OCI-M1 (cell line): ENCODE results near the gene LAMB4.

Source experiments
- DNase-seq: peaks from one replicate; lab custom pipeline; 2025; lab: John Stamatoyannopoulos, UW

Gene LAMB4

DNA sequence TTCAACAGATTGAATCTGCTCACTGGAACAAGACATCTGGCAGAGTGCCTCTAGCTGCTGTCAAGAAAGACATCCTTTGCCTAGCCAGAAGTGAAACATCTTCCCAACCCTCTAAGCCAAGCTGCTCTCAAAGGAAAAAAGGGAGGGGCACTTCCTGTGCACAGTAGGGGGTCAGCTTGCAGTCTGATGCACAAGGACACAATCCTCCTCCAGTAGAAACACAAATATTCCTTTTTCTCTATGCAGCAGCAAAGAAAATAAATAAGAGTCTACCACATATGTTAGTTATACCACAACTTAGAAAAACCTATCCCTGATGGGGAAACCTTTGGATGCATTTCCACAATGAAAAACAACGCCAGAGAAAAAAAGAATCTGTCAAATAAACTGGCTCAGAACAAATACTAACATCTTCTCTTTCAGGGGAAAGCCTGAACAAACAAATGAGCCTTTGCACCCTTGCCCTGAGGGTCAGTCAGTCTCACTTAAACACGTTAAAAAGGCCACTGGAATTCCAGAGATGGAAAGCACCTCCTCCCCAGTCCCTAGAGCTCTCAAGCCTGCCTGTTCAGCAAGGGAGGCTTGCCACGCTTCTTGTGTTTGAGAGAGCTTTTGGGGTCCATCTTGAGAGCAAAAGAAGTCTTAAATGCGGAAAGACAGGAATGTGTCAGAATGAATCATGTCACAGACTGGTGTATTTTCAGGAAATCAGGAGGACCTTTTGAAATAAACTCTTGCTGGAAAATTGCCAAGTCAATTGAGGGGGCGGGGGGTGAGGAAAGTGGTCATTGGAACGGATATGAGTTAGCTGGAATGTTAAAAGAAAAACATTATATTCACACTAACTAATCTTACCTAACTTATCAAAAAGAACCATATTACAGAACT, 134.7 kb downstream of the LAMB4 start:
- no peak for DNase-seq

DNA sequence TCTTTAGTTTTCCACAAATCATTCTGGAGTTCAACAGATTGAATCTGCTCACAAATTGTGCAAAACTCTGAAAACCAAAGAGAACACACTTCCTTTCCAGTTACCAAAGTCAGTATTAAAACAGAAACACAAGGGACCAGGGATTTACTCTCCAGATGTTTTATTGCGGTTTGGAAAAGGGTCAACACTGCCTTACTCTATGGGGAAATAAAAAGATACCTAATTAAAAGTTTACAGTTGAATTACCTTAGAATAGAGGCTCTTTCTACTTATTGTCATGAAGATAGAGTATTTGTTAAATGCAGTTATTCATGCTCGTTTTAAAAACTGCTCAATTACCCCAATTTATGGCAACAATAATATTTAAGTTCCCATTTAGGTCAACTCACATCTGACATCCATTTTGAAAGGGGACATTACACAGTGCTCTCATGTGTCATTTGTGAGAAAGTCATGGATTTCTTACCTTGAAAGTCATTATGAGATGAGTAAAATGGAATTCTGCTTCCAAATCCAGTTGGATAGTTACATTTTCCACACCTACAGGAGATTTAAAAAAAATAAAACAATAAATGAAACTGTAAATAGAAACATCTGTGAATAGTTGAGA, 135.6 kb downstream of the LAMB4 start:
- DNase-seq, result no peak

DNA sequence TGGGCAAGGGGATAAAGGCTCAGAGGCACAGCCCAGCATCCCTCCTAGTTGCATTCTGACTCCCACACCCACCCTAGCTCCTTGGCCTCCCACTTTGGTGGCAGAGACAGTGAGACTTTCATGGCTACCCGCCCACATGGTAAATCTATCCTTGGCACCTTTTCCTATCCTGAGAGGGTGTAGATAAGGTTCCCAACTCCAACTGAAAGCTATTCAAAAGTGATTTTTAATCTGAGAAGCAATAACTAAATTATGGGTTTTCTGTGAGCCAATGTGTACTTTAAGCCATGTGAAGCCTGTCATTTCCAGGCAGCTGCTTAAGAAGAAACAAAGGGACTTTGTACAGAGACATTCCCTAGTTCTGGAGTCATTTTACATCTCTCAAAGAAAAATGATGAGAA, 136.3 kb downstream of the LAMB4 start:
- no peak for DNase-seq

GRCh38 chr7:107989618-107990373, 140.4 kb downstream of the LAMB4 start:
- DNase-seq, result no peak

- no peak for DNase-seq
These were observed 147.2 kb downstream of the LAMB4 start for GRCh38 chr7:107982918-107983389.

DNA sequence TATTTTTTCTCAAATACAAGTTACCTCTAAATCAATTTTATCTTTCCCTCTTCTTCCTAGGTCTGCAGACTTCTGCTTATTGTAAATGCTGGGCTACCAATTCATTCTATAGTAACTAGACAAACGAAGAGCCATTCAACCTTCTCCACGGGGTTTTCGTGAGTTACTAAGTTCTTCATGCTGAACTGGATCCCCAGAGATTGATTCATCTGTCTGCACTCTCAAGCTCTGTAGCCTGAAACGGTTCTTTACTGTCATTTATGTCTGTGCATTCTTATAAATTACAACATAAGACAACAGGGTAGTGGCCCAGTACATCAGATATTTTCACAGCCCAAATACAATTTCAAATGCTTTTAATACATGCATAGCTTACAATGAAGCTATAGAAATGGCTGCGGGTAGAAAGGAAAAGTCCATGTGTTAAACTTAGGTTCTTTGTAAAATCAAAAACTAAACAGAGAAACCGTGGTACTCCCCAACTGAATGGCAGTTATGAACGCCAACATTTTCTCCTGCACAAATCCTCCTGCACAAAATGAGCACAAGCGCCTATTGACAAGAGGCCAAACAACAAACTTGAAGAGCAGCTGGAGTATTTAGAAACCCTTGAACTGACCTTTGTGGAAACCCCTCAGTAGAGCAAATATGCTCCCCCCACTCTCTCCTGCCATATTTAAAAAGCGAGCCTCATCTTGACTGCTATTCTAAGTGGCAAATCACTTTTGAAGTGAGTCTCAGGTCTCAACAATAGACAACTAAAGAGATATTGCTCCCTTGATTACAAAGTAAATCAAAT, 147.9 kb downstream of the LAMB4 start:
- no peak for DNase-seq

GRCh38 chr7:107981466-107981865, 148.7 kb downstream of the LAMB4 start:
- no peak for DNase-seq

DNA sequence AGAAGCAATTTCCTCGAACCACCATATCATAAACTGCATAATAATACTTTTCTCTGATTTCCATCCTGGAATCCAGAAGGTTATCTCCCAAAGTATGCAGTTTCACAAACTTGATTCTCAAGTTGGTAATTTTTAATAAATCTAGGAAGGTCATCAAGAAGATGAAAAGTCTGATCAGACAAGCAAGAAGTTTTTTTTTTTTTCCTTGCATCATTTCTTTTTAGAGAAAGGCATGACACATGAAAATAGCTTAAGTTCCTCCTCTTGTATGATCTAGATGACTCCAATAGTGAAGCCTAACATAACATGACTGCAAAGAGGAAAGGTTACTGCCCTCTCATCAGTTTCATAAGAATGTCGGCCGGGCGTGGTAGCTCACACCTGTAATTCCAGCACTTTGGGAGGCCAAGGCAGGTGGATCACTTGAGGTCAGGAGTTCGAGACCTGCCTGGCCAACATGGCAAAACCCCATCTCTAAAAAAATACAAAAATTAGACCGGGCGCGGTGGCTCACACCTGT, 149.4 kb downstream of the LAMB4 start:
- DNase-seq, result no peak

- no peak for DNase-seq
These were observed 150.0 kb downstream of the LAMB4 start for GRCh38 chr7:107980171-107980570.

DNA sequence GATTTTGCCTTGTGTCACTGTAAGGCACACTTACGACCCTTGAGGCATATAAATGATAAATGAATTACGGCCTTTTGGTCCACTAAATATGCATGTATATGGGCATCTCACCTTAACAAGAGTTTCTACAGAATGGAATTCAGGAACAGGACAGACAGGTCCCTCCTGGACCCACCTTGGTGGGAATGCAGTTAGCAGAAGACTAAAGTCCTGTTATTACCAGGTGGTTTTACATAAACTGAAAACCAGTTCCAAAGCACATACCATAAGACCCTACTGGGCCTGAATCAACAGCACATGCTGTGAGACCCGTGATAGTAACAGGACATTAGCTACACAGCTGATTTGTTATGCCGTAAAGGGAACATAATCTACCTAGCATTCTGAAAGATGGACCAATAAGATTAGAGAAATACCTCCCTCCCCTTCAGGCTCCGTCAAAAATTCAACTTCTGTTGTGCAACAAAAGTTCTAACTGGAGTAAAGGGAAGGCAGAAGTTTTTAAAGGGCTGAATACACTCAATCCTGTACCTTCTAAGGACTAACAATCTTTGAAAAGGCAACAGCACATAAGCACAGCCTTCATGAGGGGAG, 151.2 kb downstream of the LAMB4 start:
- no peak for DNase-seq

DNA sequence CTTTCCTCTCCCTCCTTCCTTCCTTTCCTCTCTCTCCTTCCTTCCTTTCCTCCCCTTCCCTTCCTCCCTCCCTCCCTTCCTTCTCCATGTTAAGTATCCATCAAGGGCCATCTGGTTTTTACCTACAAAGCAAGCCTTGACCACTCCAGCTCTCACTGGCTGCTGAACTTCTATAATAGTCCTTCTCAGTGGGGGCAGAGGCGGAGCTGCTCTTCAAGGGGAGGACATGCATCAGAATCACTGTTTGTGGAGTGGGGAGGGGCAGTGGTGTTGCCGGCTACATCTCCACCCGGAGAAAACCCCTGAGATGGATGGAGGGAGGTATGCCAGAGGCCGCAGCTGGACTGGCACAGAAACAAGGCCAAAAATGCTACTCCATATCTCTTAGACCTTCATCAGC, 153.1 kb downstream of the LAMB4 start:
- no peak for DNase-seq

GRCh38 chr7:107976620-107977019, 153.5 kb downstream of the LAMB4 start:
- no peak for DNase-seq

GRCh38 chr7:107975394-107976013, 154.7 kb downstream of the LAMB4 start:
- DNase-seq, result no peak

GRCh38 chr7:107973861-107974260, 156.3 kb downstream of the LAMB4 start:
- DNase-seq, result no peak
